ENCODE measurements around the gene NUCKS1. TPM values are rescaled to one million over a fixed set of nuclear protein-coding genes. Genes with fewer than 3 reads are reported as not detected.

The NUCKS1 gene
- total RNA-seq, 1 experiment from 2014 or later: 237 TPM

- TF ChIP-seq REST (IDR thresholded peaks at IDR 0.05; ENCODE audit: low read depth) (no peak), EZH2phosphoT487 (IDR thresholded peaks at IDR 0.05; ENCODE audit: borderline replicate concordance) (no peak)
These were observed 68.6 kb downstream of the NUCKS1 start (continued) for GRCh38 chr1:205681364-205681763.

- intact Hi-C loops (cut with micrococcal nuclease): no loop called here
- ATAC-seq (peak; percentile 79), DNase-seq (ENCODE audit: low read depth, low spot score) (no peak)
- no TSS peak for BruUV-seq (replicated peaks)
- H3K36me3 ChIP-seq (ENCODE audit: control insufficient read depth in 1 of 2, insufficient read depth in 2 of 2, low read length in 2 of 2): no peaks in the 10 kb centered on the region
- H3K27ac ChIP-seq (ENCODE audit: low read depth, low read length): peak within 1 kb of the TSS; percentile 86
- peaks cover 13% of the 10 kb centered on the region; the same call in 1 of the 2 replicates for H3K79me2 ChIP-seq (ENCODE audit: insufficient read depth, low read length)
- no peaks in the 10 kb centered on the region for H3K27me3 ChIP-seq (ENCODE audit: insufficient read depth, low read length)
- H3K4me3 ChIP-seq (replicated peaks in 1 of 2; ENCODE audit: low read depth in 1 of 2, low read length in 2 of 2): peak within 1 kb of the TSS; percentile 64 to 78
- no peak within 1 kb of the TSS for H2AFZ ChIP-seq (ENCODE audit: low read depth, low read length, poor library complexity, severe bottlenecking)
- no peaks in the 10 kb centered on the region for H3K9me3 ChIP-seq (ENCODE audit: control insufficient read depth in 1 of 2, insufficient read depth in 1 of 2, low read depth in 1 of 2, low read length in 2 of 2)
- no peaks in the 10 kb centered on the region for H4K20me1 ChIP-seq (ENCODE audit: insufficient read depth)
- H3K4me1 ChIP-seq (ENCODE audit: control insufficient read depth in 1 of 2, insufficient read depth in 2 of 2, low read length in 2 of 2): peaks cover 16 to 26% of the 10 kb centered on the region in 2 experiments
- TF ChIP-seq ZBTB33 (IDR thresholded peaks at IDR 0.05; ENCODE audit: extremely low read depth, insufficient replicate concordance, low read length) (no peak), MAX (IDR thresholded peaks at IDR 0.05) (peak; percentile 61; the same call in 1 of the 2 replicates), SIN3A (IDR thresholded peaks at IDR 0.05; ENCODE audit: low read depth) (no peak), ZFX (IDR thresholded peaks at IDR 0.05) (no peak; the same call in 1 of the 2 replicates), SP1 (IDR thresholded peaks at IDR 0.05; ENCODE audit: low read depth) (no peak), TCF7L2 (IDR thresholded peaks at IDR 0.05; ENCODE audit: borderline replicate concordance, extremely low read depth, insufficient read depth, insufficient read length) (peak; percentile 71), CTCF (IDR thresholded peaks at IDR 0.05 in 2 of 3, conservative IDR thresholded peaks at IDR 0.05 in 1 of 3; ENCODE audit: borderline replicate concordance in 1 of 3, insufficient read depth in 1 of 3, low read depth in 2 of 3, low read length in 2 of 3) (no peak)
- ChIA-PET CTCF (interaction anchor here (1.0 to 2.4 kb wide), 4 partner anchors 9 to 31 kb away, joined by 3 to 12 read pairs (median 4); no protein-coding TSS in a partner anchor), RAD21 (ENCODE audit: low non-redundant PET in 1 of 2, low total read pairs in 2 of 2, uncharacterized antibody in 2 of 2, unreplicated experiment in 2 of 2) (interaction anchor here in 1 of 2 experiments (0.6 kb wide), 1 partner anchor 23 kb away, joined by 9 read pairs; no protein-coding TSS in a partner anchor), POLR2A (interaction anchor here (1.4 kb wide), 1 partner anchor 13 kb away, joined by 3 read pairs; no protein-coding TSS in a partner anchor)
- peak within 1 kb of the TSS; percentile 96 for H3K4me2 ChIP-seq (ENCODE audit: low read length)
- H3K9me2 ChIP-seq (ENCODE audit: insufficient read depth): no peaks in the 10 kb centered on the region
- H3K9ac ChIP-seq (ENCODE audit: low read length): peak within 1 kb of the TSS; percentile 72
These were observed 69.7 kb downstream of the NUCKS1 start, which contains the start of gene SLC45A3 for GRCh38 chr1:205680073-205680851. Gene SLC45A3 (minus strand): TSS chr1:205680509. CDS start chr1:205664656, 15,853 bp downstream.
